ENCODE data around the gene TBXA2R.
"Not testable (repeated sequence)": the region's sequence is repeated elsewhere in the genome, so short reads cannot be mapped to it uniquely, and the experiment has no call there.

The TBXA2R gene

GRCh38 chr19:3576696-3577443 is 29.8 kb downstream of the TBXA2R start:
- DNase-seq, result no peak

GRCh38 chr19:3575949-3576673 is 30.6 kb downstream of the TBXA2R start:
- DNase-seq, result no peak

DNA sequence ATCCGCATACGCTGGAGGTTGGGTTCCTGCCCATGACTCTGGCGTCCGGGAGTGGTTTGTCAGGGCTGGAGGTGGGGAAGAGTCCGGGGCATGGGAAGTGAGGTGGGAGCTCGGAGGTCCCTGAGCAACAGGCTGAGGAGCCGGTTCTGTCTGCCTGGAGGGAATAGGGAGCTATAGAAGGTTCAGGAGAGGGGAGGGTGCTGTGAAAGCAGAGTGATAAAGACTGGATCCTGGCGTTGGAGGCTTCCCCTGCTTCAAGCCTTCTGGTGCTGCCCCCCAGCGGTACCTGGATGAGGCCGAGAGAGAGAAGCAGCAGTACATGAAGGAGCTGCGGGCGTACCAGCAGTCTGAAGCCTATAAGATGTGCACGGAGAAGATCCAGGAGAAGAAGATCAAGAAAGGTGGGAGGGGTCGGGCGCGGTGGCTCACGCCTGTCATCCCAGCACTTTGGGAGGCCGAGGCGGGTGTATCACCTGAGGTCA is 31.4 kb downstream of the TBXA2R start:
- DNase-seq, result no peak

GRCh38 chr19:3573858-3574637 is 32.6 kb downstream of the TBXA2R start:
- peak; percentile 80 for DNase-seq

DNA sequence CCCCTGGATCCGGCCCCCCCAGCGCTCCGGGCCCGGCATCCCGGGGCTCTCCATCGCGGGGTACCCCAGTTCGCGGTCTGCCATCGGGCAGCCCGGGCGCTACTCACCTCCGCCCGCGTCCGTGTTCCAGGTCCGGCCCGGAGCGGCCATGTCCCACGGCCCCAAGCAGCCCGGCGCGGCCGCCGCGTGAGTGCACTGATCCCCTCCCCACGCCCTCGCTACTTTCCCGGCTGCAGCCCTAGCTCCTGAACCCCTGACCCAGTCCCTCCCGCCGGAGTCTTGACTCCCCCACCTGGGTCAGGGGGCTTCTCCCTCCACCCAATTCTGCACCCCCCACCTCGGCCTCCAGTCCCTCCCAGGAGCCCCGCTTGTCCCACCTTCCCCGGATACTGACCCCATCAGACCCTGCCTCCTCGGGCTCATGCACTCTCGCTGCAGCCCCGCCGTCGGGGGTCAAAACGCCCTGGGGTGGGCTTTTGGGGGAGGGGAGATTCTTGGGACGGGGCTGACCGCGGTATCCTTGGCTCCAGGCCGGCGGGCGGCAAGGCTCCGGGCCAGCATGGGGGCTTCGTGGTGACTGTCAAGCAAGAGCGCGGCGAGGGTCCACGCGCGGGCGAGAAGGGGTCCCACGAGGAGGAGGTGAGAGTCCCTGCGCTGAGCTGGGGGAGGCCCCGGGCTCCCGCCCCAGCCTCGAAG is 33.4 kb downstream of the TBXA2R start:
- no peak for DNase-seq

GRCh38 chr19:3572855-3573161 is 33.9 kb downstream of the TBXA2R start, which contains the start of gene HMG20B:
TSS of gene HMG20B (plus strand) at chr19:3572944. CDS start at chr19:3573310, 366 bp downstream.
- DNase-seq, result no peak

DNA sequence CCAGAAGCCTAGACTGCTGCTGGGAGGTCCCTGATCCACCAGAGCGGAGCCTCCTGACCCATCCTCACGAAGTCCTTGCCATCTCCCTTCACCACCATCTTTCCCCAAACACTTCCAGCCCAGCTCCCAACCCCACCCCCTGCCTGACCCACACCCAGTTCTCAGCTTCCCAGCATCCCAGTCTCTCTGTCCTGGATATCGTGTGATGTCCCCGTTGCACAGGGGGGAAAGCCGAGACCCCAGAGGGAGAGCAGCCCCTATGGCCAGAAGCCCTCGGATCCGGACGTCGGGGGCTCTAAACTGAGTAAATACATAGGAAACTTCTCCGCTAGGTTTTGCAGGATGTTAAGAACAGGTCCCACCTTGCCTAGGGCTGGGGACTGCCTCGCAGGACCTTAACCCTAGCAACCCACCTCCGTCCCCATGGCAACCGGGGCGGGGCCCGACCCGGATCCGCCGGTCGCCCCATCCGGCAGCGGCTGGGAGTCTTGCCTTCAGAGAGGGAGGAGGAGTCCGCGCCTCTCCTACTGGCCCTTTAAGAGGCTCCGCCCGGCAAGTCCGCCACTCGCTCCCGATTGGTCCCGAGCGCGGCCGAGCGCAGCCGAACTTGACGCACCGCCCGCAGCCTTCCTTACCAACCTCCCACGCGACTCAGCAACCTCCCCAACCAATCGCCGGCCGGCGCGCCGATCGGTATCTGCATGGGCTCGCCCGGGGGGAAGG is 34.4 kb downstream of the TBXA2R start:
- DNase-seq, result peak; percentile 99

- no peak for DNase-seq
These were observed 36.1 kb downstream of the TBXA2R start for GRCh38 chr19:3570606-3571011.

DNA sequence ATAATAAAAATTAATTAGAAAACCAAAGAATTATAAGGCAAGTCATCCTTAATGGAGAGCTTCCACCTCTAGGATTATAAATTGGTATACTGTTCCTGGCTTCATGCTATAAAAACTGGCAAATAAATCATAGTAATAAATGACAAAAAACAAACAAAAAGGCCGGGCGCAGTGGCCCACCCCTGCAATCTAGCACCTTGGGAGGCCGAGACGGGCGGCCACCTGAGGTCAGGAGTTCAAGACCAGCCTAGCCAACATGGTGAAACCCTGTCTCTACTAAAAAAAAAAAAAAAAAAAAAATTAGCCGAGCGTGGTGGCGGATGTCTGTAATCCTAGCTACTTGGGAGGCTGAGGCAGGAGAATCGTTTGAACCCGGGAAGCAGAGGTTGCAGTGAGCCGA is 36.6 kb downstream of the TBXA2R start:
- DNase-seq, result not testable (repeated sequence)

DNA sequence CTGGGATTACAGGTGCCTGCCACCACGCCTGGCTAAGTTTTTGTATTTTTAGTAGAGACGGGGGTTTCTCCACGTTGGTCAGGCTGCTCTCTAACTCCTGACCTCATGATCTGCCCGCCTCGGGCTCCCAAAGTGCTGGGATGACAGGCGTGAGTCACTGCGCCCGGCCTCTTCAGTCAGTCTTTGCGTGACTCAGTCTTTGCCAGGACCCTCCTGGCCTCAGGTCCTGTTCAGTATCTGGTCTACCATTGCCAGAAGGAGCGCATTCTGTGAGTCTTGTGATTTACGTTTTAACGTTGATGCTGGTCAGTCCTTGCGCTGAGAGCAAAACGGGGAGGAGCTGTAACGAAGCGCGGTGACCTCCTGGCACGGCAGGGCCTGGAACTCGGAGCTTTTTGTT is 41.5 kb downstream of the TBXA2R start:
- no peak for DNase-seq

DNA sequence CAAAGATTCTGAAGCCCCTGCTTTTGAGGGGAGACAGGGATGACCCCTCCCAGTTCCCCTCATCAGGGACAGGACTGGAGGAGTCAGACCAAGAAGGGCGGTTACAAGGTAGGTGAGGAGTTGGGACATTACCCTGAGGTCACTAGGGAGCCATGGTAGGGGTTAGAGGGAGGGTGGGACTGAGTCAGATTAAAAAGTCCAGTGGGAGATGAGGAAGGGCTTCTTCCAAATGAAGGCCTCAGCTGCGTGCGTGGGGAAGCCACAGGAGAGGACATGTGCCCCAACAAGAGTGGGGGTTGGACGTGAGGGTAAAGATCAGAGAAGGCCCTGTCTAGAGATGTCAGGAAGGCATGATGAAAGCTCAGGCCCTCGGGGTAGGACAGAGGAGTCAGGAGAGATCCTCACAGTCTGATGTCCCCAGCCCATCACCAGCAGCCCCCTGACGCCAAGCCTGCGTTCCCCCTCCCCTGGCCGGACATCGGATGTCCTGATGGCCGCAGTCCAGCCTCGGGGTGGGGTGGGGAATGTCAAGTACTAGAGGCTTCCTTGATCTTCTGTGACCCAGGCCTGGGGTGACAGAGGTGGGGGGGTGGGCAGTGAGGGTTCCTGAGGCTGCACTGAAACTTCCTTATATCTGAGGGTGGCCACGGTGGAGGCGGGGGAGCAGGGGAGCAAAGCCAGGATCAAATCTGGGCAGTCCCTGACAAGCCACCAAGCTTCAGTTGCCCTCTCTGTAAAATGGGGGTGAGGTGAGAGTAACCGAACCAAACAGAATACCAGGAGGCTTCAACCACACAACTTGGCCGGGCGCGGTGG is 42.8 kb downstream of the TBXA2R start:
- no peak for DNase-seq

- DNase-seq, result peak; percentile 76
These were observed 49.0 kb downstream of the TBXA2R start, which contains the start of gene MFSD12 for GRCh38 chr19:3557461-3558248. TSS of gene MFSD12 (minus strand) at chr19:3557586. CDS start at chr19:3557403, 183 bp downstream.

DNA sequence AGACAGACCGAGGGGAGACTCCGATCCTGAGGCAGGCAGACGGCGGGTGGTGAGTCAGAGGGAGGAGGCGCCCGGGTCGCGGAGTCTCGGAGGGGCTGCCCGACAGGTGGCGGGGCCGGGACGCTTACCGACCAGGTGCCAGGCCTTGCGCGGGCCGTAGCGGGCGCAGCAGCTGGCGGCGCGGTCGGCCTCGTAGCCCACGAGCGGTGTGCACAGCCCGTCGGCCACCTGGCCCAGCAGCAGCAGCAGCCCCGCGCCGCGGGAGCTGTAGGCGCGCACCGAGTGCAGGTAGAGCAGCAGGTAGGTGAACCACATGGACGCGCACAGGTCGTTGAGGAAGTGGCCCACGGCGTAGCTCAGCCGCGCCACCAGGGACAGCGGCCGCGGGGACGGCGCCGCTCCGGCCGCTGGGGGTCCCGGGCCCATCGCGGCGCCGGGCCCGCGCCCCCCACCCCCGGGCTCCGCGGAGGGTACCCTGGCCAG is 49.7 kb downstream of the TBXA2R start:
- no peak for DNase-seq

DNA sequence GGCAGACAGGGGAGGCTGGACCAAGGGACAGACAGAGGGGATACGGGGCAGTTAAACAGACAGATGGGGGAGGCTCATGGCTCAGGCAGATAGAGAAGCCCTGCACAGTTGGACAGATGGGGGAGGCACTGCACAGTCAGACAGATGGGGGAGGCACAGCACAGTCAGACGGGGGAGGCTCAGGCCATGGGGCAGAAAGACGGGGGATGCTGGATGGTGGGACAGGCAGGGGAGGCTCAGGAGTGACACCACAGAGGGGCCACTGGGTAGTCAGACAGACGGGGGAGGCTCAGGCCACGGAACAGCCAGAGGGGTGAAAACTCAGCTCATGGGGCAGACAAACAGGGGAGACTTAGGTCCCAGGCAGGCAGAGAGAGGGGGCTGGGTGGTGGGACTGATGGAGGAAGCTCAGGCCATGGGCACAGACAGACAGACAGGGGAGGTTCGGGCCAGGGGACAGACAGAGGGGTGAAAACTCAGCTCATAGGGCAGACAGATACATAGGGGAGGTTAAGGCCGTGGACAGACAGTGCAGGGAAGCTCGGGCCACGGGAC is 50.2 kb downstream of the TBXA2R start:
- no peak for DNase-seq

DNA sequence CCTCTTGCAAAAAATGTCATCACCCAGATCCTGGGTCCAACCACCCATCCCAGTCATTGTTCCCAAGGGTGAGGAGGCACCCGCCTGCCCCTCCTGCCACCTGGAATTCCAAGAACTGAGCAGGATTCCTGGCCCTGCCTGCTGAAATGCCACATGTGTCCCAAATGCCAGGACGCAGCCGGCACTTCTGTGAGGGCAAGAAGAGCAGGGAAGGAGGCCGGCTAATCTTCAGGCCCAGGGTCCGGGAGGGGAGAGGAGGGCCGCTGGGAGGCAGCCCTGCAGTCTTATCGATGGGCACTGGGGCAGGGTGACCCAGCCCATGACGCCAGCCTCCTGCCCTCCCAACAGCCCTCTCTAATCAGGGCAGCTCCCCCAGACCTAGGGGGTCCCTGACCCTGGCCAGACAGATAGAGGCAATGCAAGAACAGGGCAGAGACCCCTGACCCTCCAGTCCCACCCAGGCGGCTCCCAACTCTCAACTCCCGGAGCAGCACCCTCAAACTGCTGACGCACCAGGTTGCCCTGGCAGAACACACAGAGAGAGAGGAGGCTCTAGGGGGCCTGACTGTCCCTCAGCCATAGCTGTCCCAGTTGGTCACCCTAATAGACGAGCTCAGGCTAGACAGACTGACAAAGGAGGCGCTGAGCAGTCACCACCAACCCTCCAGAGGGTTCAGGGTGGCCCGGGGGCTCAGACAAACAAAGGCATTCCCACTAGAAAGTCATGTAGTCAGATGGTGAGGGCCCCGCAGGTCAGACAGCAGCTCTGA is 50.8 kb downstream of the TBXA2R start:
- no peak for DNase-seq

- DNase-seq, result no peak
These were observed 52.2 kb downstream of the TBXA2R start for GRCh38 chr19:3554254-3555083.

DNA sequence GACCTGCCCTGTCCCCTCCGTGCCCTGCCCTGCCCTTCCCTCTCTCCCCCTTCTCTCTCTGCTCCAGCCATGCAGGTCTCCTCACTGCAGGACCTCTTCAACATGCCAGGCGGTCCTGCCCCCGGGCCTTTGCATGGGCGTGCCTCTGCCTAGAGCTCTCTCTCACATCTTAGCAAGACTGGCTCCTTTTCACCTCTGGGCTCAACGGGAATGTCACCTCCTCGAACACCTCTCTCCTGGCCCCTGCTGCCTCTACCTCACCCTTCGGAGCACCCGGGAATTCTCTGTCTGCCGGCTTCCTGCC is 54.9 kb downstream of the TBXA2R start:
- DNase-seq, result no peak

Data from DMS153 (cell line).